ENCODE data around the gene TNNI3K.

TNNI3K gene

GRCh38 chr1:74392186-74392585 lies 157.0 kb downstream of the TNNI3K start:
- no peak for DNase-seq (ENCODE audit: low spot score)

GRCh38 chr1:74392840-74393239 lies 157.7 kb downstream of the TNNI3K start:
- DNase-seq (ENCODE audit: low spot score) = no peak

- no peak for DNase-seq (ENCODE audit: low spot score)
Measured at GRCh38 chr1:74395571-74395970, 160.4 kb downstream of the TNNI3K start.

- DNase-seq (ENCODE audit: low spot score) = no peak
Measured at GRCh38 chr1:74396462-74396861, 161.3 kb downstream of the TNNI3K start.

- DNase-seq (ENCODE audit: low spot score) = no peak
Measured at GRCh38 chr1:74396933-74397332, 161.7 kb downstream of the TNNI3K start.

- DNase-seq (ENCODE audit: low spot score) = peak; percentile 42
Measured at GRCh38 chr1:74399249-74399648, 164.1 kb downstream of the TNNI3K start.

- no peak for DNase-seq (ENCODE audit: low spot score)
Measured at GRCh38 chr1:74402873-74403272, 167.7 kb downstream of the TNNI3K start.

GRCh38 chr1:74403606-74404005 lies 168.4 kb downstream of the TNNI3K start:
- DNase-seq (ENCODE audit: low spot score) = no peak

GRCh38 chr1:74406759-74407158 lies 171.6 kb downstream of the TNNI3K start:
- DNase-seq (ENCODE audit: low spot score) = no peak

GRCh38 chr1:74407902-74408301 lies 172.7 kb downstream of the TNNI3K start:
- DNase-seq (ENCODE audit: low spot score) = no peak

GRCh38 chr1:74412244-74412643 lies 177.1 kb downstream of the TNNI3K start:
- DNase-seq (ENCODE audit: low spot score) = peak; percentile 6

- no peak for DNase-seq (ENCODE audit: low spot score)
Measured at GRCh38 chr1:74415935-74416334, 180.7 kb downstream of the TNNI3K start.

GRCh38 chr1:74419611-74420010 lies 184.4 kb downstream of the TNNI3K start:
- DNase-seq (ENCODE audit: low spot score) = no peak

GRCh38 chr1:74420467-74420866 lies 185.3 kb downstream of the TNNI3K start:
- DNase-seq (ENCODE audit: low spot score) = no peak

GRCh38 chr1:74422421-74423292 lies 187.5 kb downstream of the TNNI3K start:
- DNase-seq (ENCODE audit: low spot score) = peak; percentile 40

- DNase-seq (ENCODE audit: low spot score) = no peak
Measured at GRCh38 chr1:74423471-74423870, 188.3 kb downstream of the TNNI3K start.

- DNase-seq (ENCODE audit: low spot score) = peak; percentile 14
Measured at GRCh38 chr1:74425676-74426075, 190.5 kb downstream of the TNNI3K start.

GRCh38 chr1:74426208-74426937 lies 191.2 kb downstream of the TNNI3K start:
- no peak for DNase-seq (ENCODE audit: low spot score)

- DNase-seq (ENCODE audit: low spot score) = peak; percentile 29
Measured at GRCh38 chr1:74427681-74428080, 192.5 kb downstream of the TNNI3K start.

- DNase-seq (ENCODE audit: low spot score) = no peak
Measured at GRCh38 chr1:74429580-74429979, 194.4 kb downstream of the TNNI3K start.

GRCh38 chr1:74430342-74430934 lies 195.3 kb downstream of the TNNI3K start:
- DNase-seq (ENCODE audit: low spot score) = no peak

GRCh38 chr1:74431531-74431930 lies 196.3 kb downstream of the TNNI3K start:
- no peak for DNase-seq (ENCODE audit: low spot score)

GRCh38 chr1:74432325-74432724 lies 197.1 kb downstream of the TNNI3K start:
- no peak for DNase-seq (ENCODE audit: low spot score)

Measured in kidney tubule cell (primary cell).